Stimulated activated CD4-positive, alpha-beta T cell treated with anti-CD3 and anti-CD28 coated beads, Interleukin-1b, Interleukin-23, amount 100 ng/mL, for 48 hours (primary cell): Measurements from ENCODE around the gene ATN1.
A peak's percentile ranks its signal among the peaks of the same experiment; 100 is the strongest.

Source experiments
- DNase-seq: peaks from one replicate; pipeline ENCODE4 v3.0.0-alpha.2; 2020

The ATN1 gene

DNA sequence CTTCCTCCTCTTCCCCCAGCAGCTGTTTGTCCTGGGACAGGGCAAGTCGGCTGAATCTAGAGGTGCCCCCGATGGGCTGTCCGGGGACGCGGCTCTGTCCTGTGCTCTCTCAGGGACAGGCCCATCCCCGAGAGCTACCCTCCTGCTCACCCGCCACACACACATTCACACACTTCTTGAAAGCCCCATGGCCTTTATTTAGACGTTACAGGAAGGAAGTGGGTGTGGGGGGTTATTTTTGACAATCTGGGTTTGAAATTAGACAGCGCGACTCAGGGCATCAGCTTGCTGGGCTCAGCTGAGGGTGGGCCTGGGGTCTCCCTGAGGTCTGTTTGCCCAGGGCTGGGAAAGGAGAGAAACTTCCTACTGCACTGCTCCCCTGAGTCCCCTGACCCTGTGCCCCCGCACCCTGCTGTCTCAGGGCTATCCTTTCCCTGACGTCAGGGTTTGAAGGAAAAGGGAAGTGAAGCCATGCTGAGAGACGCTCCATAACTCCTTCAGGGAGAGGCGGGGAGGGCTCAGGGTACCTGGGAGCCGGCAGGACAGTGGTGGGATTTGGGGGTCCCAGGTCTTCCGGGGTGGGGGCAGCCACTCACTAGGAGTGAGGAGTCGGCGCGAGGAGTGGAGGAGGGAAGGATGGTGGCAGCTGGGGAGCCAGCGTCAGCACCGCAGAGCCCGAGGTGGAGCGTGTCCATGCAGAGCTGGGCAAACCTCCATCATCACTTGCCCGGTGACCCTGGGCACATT is 31.5 kb downstream of the ATN1 start:
- peak; percentile 57 for DNase-seq

DNA sequence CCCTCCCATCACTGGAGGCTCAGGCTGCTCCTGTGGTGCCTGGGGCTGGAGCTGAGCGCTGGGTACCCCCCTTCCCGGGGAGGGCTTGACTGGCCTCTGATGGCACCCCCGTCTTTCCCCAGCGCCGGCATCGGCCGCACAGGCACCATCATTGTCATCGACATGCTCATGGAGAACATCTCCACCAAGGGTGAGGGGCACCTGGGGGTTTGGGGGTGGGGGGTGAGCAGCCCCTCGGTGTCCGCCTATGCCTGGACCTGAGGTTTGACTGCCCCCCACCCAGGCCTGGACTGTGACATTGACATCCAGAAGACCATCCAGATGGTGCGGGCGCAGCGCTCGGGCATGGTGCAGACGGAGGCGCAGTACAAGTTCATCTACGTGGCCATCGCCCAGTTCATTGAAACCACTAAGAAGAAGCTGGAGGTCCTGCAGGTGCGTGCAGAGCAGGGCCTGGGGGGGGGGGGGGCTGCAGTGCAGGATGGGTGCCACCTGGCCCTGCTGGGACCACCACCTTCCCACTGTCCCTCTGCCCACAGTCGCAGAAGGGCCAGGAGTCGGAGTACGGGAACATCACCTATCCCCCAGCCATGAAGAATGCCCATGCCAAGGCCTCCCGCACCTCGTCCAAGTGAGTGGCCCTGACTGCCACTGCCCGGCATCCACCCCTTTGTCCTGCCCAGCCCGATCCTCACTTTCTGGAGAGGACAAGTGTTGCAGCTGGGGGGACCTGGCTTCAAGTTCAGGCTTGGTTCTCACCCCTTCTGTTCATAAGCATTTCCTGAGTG is 32.2 kb downstream of the ATN1 start:
- DNase-seq = no peak

- DNase-seq = no peak
Measured at GRCh38 chr12:6960593-6961277, 33.0 kb downstream of the ATN1 start.

- DNase-seq = peak; percentile 94
Measured at GRCh38 chr12:6961278-6961694, 33.5 kb downstream of the ATN1 start.

DNA sequence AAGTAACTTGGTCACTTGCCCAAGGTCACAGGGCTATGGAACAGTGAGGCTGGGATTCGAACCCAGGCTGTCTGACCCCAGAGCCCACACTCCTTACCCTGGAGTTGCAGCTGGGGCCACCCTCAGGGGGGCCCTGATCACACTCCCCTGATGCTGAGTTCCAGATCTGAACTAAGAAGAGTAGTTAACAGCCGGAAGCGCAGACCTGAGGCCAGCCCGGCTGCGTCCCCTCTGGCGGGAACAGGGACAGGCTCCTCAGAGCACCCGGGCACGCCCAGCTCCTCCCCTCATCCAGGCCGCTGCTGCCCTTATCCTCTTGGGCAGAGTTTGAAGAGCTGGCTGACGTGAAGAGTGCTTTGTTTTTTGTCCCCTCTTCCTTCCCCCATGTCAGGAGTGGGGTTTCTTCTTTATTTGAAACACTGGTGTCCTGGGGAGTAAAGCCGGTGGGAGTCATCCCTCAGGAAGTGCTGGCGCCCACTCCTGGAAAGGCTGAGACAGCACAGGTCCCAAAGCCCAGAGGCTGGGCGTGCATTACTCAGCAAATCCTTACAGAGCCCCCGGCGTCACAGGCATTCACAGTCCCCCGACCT is 34.0 kb downstream of the ATN1 start:
- peak; percentile 68 for DNase-seq

DNA sequence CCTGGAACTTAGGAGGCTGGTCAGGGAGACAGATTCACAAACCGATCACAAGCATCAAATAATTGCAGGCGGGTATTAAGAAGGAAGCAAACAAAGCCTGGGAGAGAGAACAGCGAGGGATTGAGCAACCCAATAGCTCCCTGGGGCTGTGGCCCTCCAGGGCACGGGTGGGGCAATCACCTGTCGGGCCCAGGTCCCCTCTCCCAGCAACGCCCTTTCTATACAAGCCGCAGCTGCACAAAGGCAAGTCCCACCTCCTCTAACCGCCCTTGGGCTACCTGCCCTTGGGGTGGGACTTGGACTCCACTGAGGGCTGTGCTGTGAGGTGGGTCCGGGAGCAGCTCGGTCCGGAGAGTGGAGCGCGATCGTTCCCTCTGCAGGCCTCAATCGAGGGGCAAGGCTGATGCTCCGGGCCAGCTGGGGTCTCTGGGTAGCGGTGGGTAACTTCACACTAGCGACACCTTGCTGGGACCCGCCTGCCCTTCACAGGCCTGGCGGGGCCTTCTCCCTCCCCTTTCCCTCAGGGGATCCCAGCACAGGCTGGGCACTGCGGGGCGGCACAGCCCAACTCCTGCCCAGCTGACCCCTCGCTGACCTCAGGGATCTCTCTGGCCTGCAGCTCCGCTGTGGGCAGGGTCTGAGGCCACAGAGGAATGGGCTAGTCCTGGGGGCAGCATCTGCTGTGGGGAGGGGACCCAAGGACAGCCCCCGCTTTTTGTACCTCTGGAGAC is 34.7 kb downstream of the ATN1 start:
- no peak for DNase-seq

DNA sequence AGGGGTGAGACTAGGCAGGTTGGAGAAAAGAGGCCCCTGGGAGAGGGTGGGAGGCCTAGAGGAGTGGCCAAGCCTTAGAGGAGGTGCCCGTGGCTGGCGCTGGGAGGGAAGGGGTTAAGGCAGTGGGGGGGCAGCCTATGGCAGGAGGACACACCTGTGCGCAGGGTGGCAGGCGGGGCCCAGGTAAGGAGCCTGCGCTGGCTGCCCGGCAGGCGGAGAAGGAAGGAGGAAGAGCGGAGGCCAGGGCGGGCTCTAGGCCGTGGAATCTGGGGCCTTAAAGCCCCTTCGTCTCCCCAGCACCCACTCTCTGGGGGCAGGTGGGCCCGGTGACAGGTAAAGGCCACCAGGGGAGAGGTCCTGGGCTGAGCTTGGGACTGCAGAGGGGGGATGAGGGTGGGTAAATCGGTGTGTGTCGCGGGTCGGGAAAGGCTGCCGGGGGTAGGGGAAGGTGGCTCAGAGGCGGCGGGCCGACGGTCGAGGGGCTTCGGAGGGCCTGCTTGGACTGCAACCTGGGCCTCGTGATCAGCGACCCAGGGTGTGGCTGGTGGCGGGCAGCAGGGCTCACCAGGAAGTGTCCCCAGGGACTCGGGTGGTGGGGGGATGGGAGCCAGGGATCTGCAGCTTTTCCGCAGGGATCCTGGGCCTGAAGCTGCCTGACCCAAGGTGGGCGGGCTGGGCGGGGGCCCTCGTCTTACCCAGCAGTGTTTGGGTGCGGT is 35.4 kb downstream of the ATN1 start:
- no peak for DNase-seq

GRCh38 chr12:6963791-6964413 is 36.1 kb downstream of the ATN1 start:
- no peak for DNase-seq

GRCh38 chr12:6964605-6965025 is 36.9 kb downstream of the ATN1 start:
- DNase-seq = no peak

GRCh38 chr12:6965026-6965661 is 37.4 kb downstream of the ATN1 start:
- peak; percentile 88 for DNase-seq

DNA sequence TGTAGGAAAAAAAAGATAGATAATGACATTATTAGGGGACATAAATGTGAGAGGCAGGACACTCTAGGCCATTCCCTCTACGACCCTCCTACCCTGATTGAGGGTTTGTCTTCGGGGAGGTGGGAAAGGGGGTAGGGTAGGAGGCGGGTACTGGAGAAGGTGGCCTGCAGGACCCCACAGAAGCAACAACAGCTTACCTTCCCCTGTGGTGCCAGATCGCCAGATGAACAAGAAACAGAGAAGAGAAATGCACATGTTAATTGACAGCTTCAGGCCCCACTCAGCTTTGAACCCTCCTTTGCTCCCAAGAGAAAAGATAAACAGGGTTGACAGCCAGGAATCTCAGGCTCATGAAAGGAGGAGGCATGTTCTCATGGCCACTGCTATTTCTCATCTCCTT is 38.0 kb downstream of the ATN1 start:
- no peak for DNase-seq

- DNase-seq = no peak
Measured at GRCh38 chr12:6966351-6966750, 38.6 kb downstream of the ATN1 start.

- DNase-seq = no peak
Measured at GRCh38 chr12:6967651-6968100, 39.9 kb downstream of the ATN1 start.

DNA sequence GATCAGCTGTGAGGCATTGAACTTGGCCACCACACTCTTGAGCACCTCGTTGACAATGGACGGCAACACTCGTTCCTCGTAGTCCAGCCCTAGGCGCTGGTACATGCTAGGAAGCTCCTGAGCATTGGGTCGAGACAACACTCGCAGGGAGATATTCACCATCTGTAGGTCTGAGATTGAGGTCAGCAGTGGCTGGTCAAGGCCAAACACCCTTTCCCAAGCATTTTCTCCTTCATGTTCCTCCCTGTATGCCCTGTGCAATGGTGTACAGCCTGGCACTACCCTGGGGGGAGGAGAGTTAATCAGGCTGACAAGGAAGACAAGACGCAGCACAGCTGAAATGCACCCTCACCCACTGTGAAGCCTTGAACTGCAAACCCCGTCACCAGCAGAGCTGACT is 40.7 kb downstream of the ATN1 start:
- no peak for DNase-seq

DNA sequence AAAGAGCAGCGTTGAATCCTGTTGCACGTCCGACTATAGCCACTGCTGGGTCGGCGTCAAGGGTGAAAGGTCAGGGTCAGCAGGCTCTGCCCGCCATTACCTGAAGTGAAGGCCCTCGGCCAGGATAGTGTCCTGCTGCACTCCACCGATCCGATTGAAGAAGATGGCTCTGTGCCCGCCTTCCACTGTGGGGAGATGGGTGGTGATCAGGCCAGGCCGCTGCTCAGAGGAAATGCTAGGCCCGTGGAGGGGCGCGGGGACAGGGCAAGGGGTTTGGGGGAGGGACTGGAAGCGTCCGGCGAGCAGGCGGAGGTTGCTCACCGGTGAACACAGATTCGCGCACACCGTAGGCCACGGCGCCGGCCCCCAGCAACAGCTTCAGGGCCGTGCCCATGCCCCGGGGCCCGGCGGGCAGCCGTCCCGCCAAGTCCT is 42.4 kb downstream of the ATN1 start:
- DNase-seq = peak; percentile 20

GRCh38 chr12:6974180-6974579 is 46.4 kb downstream of the ATN1 start:
- DNase-seq = no peak

- no peak for DNase-seq
Measured at GRCh38 chr12:6975297-6976032, 47.7 kb downstream of the ATN1 start.

GRCh38 chr12:6977653-6978052 is 49.9 kb downstream of the ATN1 start:
- DNase-seq = no peak

DNA sequence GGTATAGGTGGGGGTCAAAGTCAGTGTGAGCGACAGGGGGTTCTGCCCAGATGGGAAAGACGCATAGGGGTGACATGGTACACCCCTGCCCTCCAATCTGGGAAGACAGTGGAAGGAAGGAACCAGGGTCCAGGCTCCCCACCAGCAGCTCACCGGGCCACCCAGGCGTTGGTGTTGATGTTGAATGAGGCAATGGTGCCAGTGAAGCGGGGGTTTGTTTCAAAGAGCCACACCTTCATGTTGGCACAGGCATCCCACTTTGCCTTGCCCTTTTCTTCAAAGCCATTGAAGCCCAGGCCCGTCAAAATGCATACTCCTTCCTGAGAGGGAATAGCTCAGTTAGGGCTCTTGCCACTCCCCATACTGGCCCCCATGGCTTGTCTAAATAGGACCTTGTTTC is 50.4 kb downstream of the ATN1 start:
- DNase-seq = no peak

- DNase-seq = no peak
Measured at GRCh38 chr12:6978611-6979011, 50.9 kb downstream of the ATN1 start.
